Adrenal gland (tissue), 5 donors: ENCODE measurements around the gene GPT2.

Source experiments
- CTCF ChIP-seq, 6 experiments: fragments of 450-650 bp in 4 of 6; fragments of 200-600 bp in 2 of 6; sonication (generic) in 1 of 6; IDR thresholded peaks; 1 replicate in 5 of 6; 2 replicates in 1 of 6; pipeline versions ENCODE4 v1.5.1 to v1.8.0; 2016 to 2021; ENCODE audit warnings: antibody characterized with exemption in 6 of 6, mild to moderate bottlenecking in 2 of 6, moderate library complexity in 1 of 6
- POLR2A ChIP-seq, 2 donors: fragments of 450-650 bp; IDR thresholded peaks; one replicate each; pipeline ENCODE4 v1.6.1; 2017; ENCODE audit warnings: antibody characterized with exemption in 2 of 2, mild to moderate bottlenecking in 2 of 2, moderate library complexity in 1 of 2
- donor health status: DM: no; HTN: no; CAD: no.

GRCh38 chr16:46848768-46849764 is 35.1 kb upstream of the GPT2 start:
- TF ChIP-seq CTCF (IDR thresholded peaks at IDR 0.05) (no peak), POLR2A (IDR thresholded peaks at IDR 0.05) (no peak)
